ENCODE data around the gene CSNK2A1.

Gene CSNK2A1

DNA sequence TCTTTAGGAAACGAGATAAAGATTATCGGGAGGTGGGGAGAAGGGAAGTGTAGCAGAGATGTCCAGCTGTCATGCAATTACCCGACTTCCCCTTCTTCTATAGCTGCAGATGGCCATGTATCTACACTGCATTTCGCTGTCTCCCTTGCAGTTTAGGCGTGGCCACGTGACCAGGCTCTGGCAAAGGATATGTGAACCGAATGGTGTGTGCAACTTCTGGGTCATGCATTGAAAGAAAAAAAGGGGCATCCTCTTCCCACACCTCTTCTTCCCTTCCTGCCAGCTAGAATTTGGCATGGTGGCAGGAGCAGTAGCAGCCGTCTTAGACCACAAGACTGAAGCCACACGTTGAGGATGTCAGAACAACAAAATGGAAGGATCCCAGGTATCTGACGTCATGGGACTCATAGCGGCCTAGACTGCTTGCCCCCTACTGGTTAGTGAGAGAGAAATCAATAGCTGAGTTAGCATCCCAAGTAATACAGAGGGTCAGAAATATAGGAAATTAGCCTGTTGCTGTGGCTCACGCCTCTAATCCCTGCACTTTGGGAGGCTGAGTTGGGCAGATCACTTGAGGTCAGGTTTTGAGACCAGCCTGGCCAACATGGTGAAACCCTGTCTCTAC, 33.7 kb upstream of the CSNK2A1 start:
- TF ChIP-seq, protein P1, sequence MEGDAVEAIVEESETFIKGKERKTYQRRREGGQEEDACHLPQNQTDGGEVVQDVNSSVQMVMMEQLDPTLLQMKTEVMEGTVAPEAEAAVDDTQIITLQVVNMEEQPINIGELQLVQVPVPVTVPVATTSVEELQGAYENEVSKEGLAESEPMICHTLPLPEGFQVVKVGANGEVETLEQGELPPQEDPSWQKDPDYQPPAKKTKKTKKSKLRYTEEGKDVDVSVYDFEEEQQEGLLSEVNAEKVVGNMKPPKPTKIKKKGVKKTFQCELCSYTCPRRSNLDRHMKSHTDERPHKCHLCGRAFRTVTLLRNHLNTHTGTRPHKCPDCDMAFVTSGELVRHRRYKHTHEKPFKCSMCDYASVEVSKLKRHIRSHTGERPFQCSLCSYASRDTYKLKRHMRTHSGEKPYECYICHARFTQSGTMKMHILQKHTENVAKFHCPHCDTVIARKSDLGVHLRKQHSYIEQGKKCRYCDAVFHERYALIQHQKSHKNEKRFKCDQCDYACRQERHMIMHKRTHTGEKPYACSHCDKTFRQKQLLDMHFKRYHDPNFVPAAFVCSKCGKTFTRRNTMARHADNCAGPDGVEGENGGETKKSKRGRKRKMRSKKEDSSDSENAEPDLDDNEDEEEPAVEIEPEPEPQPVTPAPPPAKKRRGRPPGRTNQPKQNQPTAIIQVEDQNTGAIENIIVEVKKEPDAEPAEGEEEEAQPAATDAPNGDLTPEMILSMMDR (IDR thresholded peaks at IDR 0.05; ENCODE audit: poor library complexity, severe bottlenecking) = peak; percentile 12
- no peak overlapping the region for H3K27ac ChIP-seq (ENCODE audit: poor library complexity, severe bottlenecking)
- ATAC-seq (ENCODE audit: low read depth) (no peak), DNase-seq (ENCODE audit: low spot score) (no peak)
- H3K9me3 ChIP-seq (ENCODE audit: severe bottlenecking) = no peaks in the 10 kb centered on the region
- H3K4me3 ChIP-seq (ENCODE audit: severe bottlenecking) = no peak overlapping the region
- no peaks in the 10 kb centered on the region for H3K4me1 ChIP-seq (ENCODE audit: insufficient read depth, poor library complexity, severe bottlenecking)
- no peaks in the 10 kb centered on the region for H3K36me3 ChIP-seq (ENCODE audit: low read depth)
- H3K27me3 ChIP-seq (ENCODE audit: insufficient read depth, poor library complexity, severe bottlenecking) = peaks cover 25% of the 10 kb centered on the region

GRCh38 chr20:576156-576555, 32.6 kb upstream of the CSNK2A1 start:
- ATAC-seq (ENCODE audit: low read depth) = no peak
- Histone ChIP-seq H3K4me3 (ENCODE audit: severe bottlenecking) (no peak overlapping the region), H3K9me3 (ENCODE audit: severe bottlenecking) (no peaks in the 10 kb centered on the region), H3K36me3 (ENCODE audit: low read depth) (no peaks in the 10 kb centered on the region), H3K4me1 (ENCODE audit: insufficient read depth, poor library complexity, severe bottlenecking) (no peaks in the 10 kb centered on the region), H3K27ac (ENCODE audit: poor library complexity, severe bottlenecking) (no peak overlapping the region), H3K27me3 (ENCODE audit: insufficient read depth, poor library complexity, severe bottlenecking) (peaks cover 33% of the 10 kb centered on the region)
- DNase-seq (ENCODE audit: low spot score) = no peak
- TF ChIP-seq, protein P1 (IDR thresholded peaks at IDR 0.05; ENCODE audit: poor library complexity, severe bottlenecking) = no peak

GRCh38 chr20:575230-575629, 31.6 kb upstream of the CSNK2A1 start:
- H3K36me3 ChIP-seq (ENCODE audit: low read depth) = no peaks in the 10 kb centered on the region
- H3K27me3 ChIP-seq (ENCODE audit: insufficient read depth, poor library complexity, severe bottlenecking) = peaks cover 36% of the 10 kb centered on the region
- ATAC-seq (ENCODE audit: low read depth) (no peak), DNase-seq (ENCODE audit: low spot score) (no peak)
- TF ChIP-seq, protein P1 (IDR thresholded peaks at IDR 0.05; ENCODE audit: poor library complexity, severe bottlenecking) = no peak
- H3K9me3 ChIP-seq (ENCODE audit: severe bottlenecking) = no peaks in the 10 kb centered on the region
- H3K4me3 ChIP-seq (ENCODE audit: severe bottlenecking) = no peak overlapping the region
- H3K27ac ChIP-seq (ENCODE audit: poor library complexity, severe bottlenecking) = no peak overlapping the region
- no peaks in the 10 kb centered on the region for H3K4me1 ChIP-seq (ENCODE audit: insufficient read depth, poor library complexity, severe bottlenecking)

- no peaks in the 10 kb centered on the region for H3K4me1 ChIP-seq (ENCODE audit: insufficient read depth, poor library complexity, severe bottlenecking)
- no peak overlapping the region for H3K4me3 ChIP-seq (ENCODE audit: severe bottlenecking)
- no peaks in the 10 kb centered on the region for H3K9me3 ChIP-seq (ENCODE audit: severe bottlenecking)
- H3K36me3 ChIP-seq (ENCODE audit: low read depth) = no peaks in the 10 kb centered on the region
- TF ChIP-seq, protein P1 (IDR thresholded peaks at IDR 0.05; ENCODE audit: poor library complexity, severe bottlenecking) = no peak
- ATAC-seq (ENCODE audit: low read depth) (no peak), DNase-seq (ENCODE audit: low spot score) (no peak)
- H3K27me3 ChIP-seq (ENCODE audit: insufficient read depth, poor library complexity, severe bottlenecking) = peaks cover 39% of the 10 kb centered on the region
- H3K27ac ChIP-seq (ENCODE audit: poor library complexity, severe bottlenecking) = no peak overlapping the region
These were observed 30.8 kb upstream of the CSNK2A1 start for GRCh38 chr20:574297-574942.
